Prostate gland (tissue), 2 donors: ENCODE data around the gene TPH2.
A peak's percentile ranks its signal among the peaks of the same experiment; 100 is the strongest.

Experiments used
- CTCF ChIP-seq, 4 experiments: fragments of 200-600 bp in 2 of 4; fragments of 450-650 bp in 2 of 4; sonication (generic) in 2 of 4; IDR thresholded peaks; 1 replicate in 3 of 4; 2 replicates in 1 of 4; pipeline ENCODE4 v1.5.1; 2016 to 2019; ENCODE audit warnings: antibody characterized with exemption in 4 of 4, mild to moderate bottlenecking in 2 of 4, moderate library complexity in 2 of 4
- POLR2A ChIP-seq: fragments of 450-650 bp; IDR thresholded peaks from one replicate; pipeline ENCODE4 v1.6.1; 2016; ENCODE audit warnings: antibody characterized with exemption, mild to moderate bottlenecking
- POLR2AphosphoS5 ChIP-seq: sonication (generic); formaldehyde crosslinking; IDR thresholded peaks from one replicate; pipeline ENCODE4 v1.6.1; 2017; ENCODE audit warnings: antibody characterized with exemption

- TF ChIP-seq POLR2AphosphoS5 (no peak), CTCF (IDR thresholded peaks at IDR 0.05) (peak in 2 of 4 experiments; percentile 21 to 22), POLR2A (no peak)
These were observed at the start of gene TPH2 for GRCh38 chr12:71938728-71939385.
